Fibroblast of villous mesenchyme (primary cell): ENCODE data around the gene SLC22A4. TPM values are rescaled to one million over a fixed set of nuclear protein-coding genes. Genes with fewer than 3 reads are reported as not detected.

ENCODE experiments used
- DNase-seq: peaks from one replicate; pipeline ENCODE4 v3.0.0-alpha.2; 2010; ENCODE audit warnings: low read depth
- H3K4me3 ChIP-seq: 2 replicates; pipeline ENCODE4 v1.5.1; 2011; ENCODE audit warnings: low read depth, mild to moderate bottlenecking, low read length
- total RNA-seq: library from RNA; depleted of rRNA; stranded (reverse); fragments of >200 nt; gene quantifications from 2 replicates; pipeline ENCODE4 v1.2.3, GENCODE V29; 2012
- TF ChIP-seq, protein P1 (sequence below): IDR thresholded peaks from 2 replicates; pipeline ENCODE4 v1.5.1; 2012; ENCODE audit warnings: low read depth, mild to moderate bottlenecking, low read length; ENCODE audit not compliant: insufficient read depth

SLC22A4 gene
- total RNA-seq, 1 donor, result 16.4 TPM

DNA sequence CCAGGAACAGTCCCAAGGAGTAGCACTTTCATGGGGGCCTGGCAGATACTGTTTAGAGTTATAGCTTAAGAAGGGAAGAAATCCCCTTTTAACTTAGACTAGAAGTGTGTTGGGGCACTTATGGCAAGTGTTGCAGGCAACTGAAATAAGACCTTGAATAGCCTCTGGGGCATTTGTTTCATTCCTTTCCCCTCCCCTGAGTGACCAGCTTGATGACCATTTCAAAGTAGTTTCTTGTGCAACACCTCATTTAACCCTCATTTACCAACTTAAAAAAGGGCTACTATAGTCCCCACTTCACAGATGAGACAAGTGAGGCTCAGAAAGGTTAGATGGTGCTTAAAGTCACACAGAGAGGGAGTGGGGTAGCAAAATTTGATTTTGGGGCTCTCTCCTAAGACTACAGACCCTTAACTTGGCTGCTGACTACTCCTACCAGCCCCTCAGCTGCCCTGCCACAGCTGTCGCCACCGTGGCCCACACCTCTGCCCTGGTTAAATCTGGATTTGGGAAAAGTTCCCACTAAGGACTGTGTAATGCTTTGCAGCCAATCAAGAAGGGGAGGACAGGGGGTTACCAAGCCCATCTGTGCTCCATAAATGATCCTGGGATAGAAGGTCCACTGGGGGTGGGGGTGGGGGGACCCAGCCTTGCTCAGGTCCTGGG, 31.2 kb upstream of the SLC22A4 start:
- H3K4me3 ChIP-seq, result no peak overlapping the region
- peak; percentile 27 for DNase-seq
- TF ChIP-seq, protein P1, sequence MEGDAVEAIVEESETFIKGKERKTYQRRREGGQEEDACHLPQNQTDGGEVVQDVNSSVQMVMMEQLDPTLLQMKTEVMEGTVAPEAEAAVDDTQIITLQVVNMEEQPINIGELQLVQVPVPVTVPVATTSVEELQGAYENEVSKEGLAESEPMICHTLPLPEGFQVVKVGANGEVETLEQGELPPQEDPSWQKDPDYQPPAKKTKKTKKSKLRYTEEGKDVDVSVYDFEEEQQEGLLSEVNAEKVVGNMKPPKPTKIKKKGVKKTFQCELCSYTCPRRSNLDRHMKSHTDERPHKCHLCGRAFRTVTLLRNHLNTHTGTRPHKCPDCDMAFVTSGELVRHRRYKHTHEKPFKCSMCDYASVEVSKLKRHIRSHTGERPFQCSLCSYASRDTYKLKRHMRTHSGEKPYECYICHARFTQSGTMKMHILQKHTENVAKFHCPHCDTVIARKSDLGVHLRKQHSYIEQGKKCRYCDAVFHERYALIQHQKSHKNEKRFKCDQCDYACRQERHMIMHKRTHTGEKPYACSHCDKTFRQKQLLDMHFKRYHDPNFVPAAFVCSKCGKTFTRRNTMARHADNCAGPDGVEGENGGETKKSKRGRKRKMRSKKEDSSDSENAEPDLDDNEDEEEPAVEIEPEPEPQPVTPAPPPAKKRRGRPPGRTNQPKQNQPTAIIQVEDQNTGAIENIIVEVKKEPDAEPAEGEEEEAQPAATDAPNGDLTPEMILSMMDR, result no peak

DNA sequence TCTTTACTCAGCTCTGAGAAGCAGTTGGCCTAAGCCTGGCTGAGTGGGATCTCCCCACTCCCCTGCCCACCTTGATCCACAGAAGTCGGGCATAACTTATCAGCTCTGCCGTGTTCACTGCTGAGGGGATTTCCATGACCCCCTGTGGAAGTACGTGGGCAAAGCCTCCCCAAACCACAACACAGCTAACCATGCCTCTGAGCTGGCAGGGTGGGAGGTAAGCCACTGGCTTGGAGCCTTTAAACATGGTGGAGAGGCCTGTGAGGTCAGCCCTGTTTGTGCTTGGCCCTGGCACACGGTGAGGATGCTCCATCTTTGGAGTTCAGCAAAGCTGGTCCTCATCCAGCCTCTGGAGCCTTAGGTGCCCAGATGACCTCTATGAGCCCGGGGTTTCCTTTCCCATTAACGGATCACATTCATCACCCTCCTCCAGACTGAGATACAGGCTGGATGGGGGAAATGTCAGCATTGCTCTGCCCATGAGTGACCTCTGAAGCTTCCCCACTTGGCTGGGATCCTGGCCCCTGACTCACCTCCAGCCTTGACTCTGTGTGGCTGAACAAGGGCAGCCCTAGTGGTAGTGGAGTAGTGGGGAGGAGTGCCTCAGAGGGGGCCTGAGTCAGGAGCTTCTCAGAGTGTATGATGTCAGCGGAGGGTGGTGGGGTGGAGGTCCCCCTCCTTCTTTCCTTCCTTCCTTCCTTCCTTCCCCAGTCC, 30.5 kb upstream of the SLC22A4 start:
- TF ChIP-seq, protein P1, result peak; percentile 21

DNA sequence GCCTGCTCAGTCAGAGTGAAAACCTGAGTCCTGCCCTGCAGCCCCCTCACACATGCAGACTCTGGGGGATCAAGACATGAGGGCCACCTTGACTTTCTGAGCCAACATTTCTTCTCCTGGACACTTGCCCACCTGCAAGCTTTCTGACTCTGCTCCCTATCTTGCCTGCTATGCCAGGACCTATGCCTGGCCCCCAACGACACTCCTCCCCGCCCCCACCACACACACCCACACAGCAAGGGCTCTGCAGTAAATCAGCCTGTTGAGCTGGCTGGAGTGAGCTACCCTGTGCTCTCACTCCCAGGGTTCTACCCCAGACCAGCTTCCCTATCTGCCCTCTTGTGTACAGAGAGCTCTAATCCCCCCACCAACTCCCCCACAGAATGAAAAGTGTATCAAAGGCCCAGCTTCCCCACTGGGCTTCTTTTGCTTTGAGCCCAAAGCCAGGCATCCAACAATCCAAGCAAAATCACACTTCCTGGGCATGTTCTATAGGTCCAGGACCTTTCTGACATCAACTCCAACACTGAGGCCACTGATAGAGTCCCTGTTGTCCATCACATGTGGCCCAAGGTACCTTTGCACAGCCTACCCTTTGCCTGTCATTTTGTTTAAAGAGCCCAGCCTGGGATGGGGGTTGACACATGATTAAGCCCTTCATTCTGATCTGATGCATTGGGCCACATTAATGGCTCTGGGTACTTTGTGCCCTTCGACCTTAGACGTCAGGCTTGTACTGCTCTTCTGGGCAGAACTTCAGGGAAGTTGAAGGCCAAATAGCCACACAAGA, 29.5 kb upstream of the SLC22A4 start:
- DNase-seq, result peak; percentile 10
- TF ChIP-seq, protein P1, result no peak
- no peak overlapping the region for H3K4me3 ChIP-seq

More for the DNA sequence above, 30.5 kb upstream of the SLC22A4 start:
- DNase-seq, result peak; percentile 75
- H3K4me3 ChIP-seq, result no peak overlapping the region

DNA sequence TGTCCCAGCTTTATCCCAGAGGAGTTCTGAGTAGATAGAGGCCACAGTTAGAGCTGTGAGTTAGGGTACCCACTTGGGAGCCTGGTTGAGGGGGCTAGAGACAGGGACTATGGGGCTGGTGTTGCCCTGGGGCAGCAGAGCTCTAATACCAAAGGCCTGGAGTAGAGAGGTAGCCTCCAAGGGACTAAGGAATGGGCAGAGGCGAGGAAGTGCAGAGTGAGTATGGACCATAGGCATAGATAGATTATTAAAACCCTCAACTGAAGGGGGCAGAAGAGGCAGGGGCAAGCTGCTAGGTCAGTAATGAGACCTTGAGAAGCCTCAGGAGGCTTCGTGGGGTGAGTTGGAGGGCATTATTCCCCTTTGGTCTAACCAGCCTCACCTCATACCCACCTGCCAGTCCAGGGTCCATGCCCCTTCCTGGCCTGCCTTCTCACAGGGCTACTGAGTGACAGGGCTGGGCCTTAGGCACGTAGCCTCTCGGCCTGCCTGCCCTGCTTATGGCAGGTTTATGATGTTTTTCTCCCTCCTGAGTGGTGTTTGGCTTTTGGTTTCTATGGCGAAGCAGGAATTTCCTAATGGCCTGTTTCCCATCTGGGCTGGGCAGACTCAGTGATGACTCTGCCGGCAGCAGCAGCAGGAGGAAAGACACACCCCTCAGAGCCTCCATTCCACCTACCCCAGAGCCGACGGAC, 28.7 kb upstream of the SLC22A4 start:
- DNase-seq, result peak; percentile 98
- no peak overlapping the region for H3K4me3 ChIP-seq
- TF ChIP-seq, protein P1, result no peak

DNA sequence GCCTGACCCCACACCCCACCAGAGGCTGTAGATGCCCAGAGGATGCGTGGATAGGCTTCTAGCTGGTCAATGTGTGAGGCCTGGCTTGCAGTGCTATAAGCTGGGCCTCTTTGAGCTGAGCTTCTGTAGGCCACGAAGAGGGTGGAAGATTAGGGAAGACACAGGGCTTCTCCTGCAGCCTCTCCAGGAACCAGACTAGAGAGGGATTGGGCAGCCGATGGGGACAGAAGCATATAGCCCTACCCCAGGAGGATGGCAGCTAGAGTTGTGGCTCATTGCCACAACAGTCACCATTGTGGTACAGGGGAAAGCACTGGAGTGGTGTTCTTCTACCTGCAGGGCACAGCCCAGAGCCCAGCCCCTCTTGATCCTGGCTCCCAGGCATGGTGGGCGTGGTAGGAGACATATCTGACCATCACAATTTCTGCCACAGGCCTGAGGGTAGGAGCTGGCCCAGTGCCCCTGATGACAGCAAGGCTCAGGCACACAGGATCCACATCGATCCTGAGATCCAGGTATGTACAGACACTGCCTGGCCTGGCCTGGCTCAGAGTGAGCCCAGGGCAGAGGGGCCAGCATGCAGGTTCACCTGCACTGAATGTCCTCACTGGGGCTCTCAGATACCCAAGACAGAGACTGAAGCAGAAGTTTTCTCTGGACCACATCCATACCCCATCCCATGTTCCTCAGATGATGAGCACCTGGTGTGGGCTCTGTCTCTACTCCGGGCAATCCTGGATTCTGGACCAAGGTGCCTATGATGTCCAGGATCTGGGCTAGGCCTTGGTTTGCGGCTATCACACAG, 28.0 kb upstream of the SLC22A4 start:
- no peak for DNase-seq
- TF ChIP-seq, protein P1, result no peak
- no peak overlapping the region for H3K4me3 ChIP-seq

DNA sequence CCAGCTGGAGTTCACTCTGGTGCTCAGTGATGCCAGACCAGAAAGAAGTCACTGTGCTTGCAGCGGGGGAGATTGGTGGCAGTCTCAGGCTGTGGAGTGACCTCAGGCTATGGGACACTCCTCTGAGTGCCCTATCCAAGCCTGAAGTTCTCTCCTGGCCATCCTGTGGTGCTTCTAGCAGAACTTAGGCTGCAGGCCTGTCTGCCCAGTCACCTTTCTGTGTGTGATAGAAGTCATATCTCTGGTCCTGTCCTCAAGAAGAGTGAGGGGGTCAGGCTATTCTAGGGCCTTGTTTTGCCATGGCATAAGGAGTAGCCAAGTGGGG, 27.4 kb upstream of the SLC22A4 start:
- no peak for DNase-seq
- H3K4me3 ChIP-seq, result no peak overlapping the region
- TF ChIP-seq, protein P1, result no peak
